ENCODE measurements around the gene MARCHF5.

DNA sequence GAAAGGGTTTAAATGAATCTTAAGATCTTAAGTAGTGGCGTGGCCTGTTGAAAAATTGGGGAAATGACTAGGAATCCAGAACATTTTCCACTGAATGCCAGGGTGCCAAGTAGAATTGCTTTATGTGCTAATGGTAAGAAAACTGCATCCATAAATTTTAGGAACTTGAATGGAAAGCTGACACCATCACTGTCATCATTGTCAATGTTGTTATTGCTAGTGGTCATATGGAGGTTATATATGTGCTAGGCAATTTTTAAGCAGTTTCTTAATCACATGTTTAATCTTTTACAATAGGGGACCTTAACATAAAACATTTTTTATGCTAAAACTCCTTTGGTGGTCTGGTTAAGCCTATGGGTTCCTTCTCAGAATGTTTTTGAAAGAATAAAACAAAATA lies 13.1 kb downstream of the MARCHF5 start:
- no peak for TF ChIP-seq FOS (IDR thresholded peaks at IDR 0.05; ENCODE audit: low read depth, low read length)
- TF ChIP-seq RCOR1 (IDR thresholded peaks at IDR 0.05; ENCODE audit: insufficient replicate concordance, low read length): no peak
- TF ChIP-seq, protein P1, sequence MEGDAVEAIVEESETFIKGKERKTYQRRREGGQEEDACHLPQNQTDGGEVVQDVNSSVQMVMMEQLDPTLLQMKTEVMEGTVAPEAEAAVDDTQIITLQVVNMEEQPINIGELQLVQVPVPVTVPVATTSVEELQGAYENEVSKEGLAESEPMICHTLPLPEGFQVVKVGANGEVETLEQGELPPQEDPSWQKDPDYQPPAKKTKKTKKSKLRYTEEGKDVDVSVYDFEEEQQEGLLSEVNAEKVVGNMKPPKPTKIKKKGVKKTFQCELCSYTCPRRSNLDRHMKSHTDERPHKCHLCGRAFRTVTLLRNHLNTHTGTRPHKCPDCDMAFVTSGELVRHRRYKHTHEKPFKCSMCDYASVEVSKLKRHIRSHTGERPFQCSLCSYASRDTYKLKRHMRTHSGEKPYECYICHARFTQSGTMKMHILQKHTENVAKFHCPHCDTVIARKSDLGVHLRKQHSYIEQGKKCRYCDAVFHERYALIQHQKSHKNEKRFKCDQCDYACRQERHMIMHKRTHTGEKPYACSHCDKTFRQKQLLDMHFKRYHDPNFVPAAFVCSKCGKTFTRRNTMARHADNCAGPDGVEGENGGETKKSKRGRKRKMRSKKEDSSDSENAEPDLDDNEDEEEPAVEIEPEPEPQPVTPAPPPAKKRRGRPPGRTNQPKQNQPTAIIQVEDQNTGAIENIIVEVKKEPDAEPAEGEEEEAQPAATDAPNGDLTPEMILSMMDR (conservative IDR thresholded peaks at IDR 0.05; ENCODE audit: low read depth, low read length): no peak
- no peak for TF ChIP-seq CEBPB (IDR thresholded peaks at IDR 0.05; ENCODE audit: low read depth, low read length)
- no peak for TF ChIP-seq CHD1 (IDR thresholded peaks at IDR 0.05; ENCODE audit: low read depth, low read length)
- TF ChIP-seq BHLHE40 (IDR thresholded peaks at IDR 0.05; ENCODE audit: low read depth, low read length): no peak
